Erythroblast (primary cell): ENCODE data around the gene MROH2A.
"Not testable (repeated sequence)": the region's sequence is repeated elsewhere in the genome, so short reads cannot be mapped to it uniquely, and the experiment has no call there.

Experiments used
- DNase-seq, 2 experiments: peaks; one replicate each; lab custom pipeline; 2025; lab: John Stamatoyannopoulos, UW
- GATA1 ChIP-seq: IDR thresholded peaks from 2 replicates; pipeline ENCODE4 v1.6.1; 2011; ENCODE audit warnings: low read depth, mild to moderate bottlenecking, control low read depth, low read length, moderate library complexity
- POLR2A ChIP-seq: IDR thresholded peaks from 2 replicates; pipeline ENCODE4 v1.6.1; 2011; ENCODE audit warnings: mild to moderate bottlenecking, low read length

Gene MROH2A

DNA sequence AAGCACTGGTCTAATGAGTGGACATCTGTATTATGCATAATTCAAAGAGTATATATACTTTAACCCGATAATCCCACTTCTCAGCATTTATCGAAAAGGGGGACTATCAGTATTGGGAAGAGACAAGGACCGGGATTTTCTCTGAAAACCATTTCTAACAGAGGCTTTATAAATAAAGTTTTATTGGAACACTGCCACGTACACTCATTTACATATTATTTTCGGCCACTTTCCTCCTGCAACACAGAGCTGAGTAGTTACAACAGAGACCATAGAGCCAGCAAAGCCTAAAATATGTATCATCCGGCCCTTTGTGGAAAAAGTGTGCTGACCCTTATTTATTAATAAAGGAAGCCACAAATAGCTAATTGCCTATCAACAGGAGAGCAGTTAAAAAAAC, 73.0 kb downstream of the MROH2A start:
- TF ChIP-seq GATA1 (no peak), POLR2A (no peak)
- DNase-seq, result peak; percentile 34 to 38

GRCh38 chr2:233852056-233852455, 73.9 kb downstream of the MROH2A start:
- TF ChIP-seq GATA1, result no peak
- TF ChIP-seq POLR2A, result no peak
- DNase-seq, result peak; percentile 65 to 69

DNA sequence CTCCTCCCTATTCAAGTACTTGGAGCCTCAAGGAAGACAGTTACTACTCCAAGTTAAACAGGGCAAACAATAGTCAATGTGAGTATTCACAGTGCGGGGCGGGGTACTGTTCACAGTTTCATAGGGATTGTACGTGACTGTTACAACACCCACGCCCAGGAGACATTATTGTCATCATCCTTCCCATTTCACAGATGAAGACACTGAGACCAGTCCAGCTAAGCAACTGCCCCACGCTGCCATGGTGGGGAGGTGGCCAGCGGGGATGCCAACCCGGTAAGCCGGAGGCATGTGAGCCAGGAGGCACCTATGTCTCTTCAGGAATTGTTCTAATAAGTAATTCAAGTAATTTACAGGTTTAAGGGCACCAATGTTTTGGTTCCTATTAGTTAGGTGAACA, 75.2 kb downstream of the MROH2A start:
- DNase-seq, result peak; percentile 50 to 68
- TF ChIP-seq GATA1 (no peak), POLR2A (no peak)

DNA sequence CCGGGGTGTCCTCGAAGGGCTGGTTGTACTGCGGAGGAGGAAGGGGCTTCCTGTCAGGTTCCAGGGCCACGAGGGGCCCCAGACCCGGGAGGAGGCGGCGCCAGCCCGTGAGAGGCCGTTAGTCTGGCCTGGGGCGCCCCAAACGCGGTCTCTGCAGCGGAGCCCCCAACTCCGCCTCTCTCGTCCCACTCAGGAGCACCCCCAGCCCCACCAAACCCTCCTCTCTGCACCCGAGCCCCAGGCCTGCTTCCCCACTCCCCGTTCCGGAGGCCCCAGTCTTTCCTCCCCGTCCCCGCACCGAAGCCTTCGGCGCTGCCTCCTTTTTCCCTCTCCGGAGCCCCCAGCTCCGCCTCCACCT, 75.7 kb downstream of the MROH2A start:
- peak; percentile 44 to 68 for DNase-seq
- TF ChIP-seq GATA1 (no peak), POLR2A (no peak)

DNA sequence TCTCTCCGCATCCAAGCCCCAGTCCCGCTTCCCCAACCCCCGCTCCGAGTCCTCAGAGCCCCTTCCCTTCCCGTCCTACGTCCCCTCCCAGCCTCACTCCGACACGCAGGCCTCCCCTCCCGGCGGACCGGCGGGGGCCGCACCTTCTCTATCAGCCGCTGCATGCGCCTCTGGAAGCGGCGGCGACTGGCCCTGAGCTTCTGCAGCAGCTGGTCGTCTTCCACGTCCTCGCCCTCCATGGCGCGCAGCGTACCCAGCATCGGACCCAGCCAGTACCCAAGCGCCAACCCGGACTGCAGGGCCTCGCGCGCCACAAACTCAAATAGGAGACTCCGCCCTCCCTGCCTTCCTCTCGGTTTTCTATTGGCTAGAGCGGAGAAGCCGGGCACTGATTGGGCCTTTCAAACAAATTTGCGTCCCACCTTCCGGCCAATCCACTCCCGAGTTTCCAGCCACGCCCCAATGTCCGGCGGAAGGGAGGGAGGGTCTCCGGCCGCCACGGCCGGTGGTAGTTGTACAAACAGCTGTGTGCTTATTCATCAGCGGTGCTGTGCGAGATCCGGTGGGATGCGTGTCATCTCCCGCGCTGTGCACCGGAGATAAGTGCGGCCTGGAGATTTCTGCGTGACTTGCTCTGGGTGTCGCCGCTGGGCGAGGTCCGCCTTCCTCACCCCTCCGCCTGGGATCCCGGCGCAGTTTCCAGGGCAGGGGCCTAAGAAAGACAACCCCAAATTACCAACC, 76.3 kb downstream of the MROH2A start, which contains the start of gene HJURP:
HJURP (minus strand) TSS at position 295 of the 741 bp plus-strand sequence; CDS start at position 260, 35 bp downstream.
- DNase-seq, result peak; percentile 98
- TF ChIP-seq POLR2A, result peak; percentile 94
- no peak for TF ChIP-seq GATA1

DNA sequence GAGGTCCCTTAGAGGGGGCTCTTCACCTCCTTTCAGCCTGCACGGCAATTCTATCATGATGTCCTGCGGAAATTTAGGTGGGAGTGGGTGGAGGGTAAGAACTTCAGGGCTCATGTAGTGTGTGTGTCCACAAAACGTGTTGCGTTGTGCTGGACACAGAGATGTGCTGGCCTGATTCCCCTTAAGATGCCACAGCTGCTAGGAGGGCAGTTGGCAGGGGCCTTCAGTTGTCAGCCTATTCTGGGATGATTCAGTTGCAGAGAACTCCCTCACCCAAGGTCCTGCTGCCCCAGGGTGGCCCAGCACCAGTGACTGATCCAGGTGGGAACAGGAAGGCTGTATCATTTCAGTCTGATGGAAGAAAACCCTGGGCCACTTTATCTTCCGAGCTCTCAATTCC, 77.2 kb downstream of the MROH2A start:
- TF ChIP-seq POLR2A (no peak), GATA1 (no peak)
- peak; percentile 52 to 71 for DNase-seq

DNA sequence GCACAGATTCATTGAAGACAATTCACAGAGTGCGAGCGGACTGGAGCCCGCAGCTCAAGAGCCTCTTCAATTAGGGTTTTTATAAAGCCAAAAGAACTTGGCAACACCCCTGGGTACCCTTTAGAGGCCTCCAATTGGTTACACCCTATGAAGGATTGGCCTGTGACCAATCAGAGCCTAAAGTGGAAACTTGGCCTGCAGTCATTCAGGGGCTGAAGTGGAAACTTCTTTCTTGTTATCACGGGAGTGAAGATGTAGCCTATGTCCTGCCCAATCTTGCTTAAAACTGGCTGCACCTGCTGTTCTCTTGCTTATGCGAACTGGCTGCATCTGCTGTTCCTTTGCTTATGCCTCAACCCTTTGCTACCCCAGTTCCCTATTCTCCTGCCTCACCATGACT, 78.1 kb downstream of the MROH2A start:
- no peak for TF ChIP-seq GATA1
- peak; percentile 68 for TF ChIP-seq POLR2A
- DNase-seq, result peak; percentile 87 to 92

DNA sequence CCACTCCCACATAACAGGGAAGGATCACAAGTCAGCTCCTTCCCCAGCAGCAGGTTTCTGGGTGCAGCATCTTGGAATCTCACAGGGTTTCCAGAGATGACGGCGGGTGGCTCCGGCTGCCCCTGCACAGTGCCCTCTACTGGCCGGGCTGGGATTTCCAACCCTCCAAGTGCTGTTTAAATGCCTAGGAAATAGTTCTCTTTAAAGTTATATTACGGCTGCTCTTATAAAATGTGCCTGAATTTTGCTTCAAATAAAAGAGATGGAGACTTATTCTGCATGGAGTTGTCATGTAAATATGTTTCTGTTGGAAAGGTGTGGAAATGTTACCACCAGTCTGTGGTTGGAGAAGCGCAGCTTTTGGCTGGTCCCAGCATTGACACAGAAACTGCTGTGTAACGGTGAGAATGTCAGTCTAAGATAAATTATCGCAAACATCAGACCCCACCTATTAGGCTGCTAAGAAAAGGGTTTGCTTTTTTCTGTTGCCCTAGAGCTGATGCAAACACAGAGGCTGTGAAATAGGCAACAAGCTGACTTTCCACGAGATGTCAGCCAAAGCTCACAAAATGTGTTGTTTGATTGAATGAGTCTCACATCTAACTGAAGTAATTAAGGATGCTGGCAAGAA, 79.5 kb downstream of the MROH2A start:
- TF ChIP-seq GATA1 (no peak), POLR2A (peak; percentile 25)
- DNase-seq, result peak; percentile 94 to 97

DNA sequence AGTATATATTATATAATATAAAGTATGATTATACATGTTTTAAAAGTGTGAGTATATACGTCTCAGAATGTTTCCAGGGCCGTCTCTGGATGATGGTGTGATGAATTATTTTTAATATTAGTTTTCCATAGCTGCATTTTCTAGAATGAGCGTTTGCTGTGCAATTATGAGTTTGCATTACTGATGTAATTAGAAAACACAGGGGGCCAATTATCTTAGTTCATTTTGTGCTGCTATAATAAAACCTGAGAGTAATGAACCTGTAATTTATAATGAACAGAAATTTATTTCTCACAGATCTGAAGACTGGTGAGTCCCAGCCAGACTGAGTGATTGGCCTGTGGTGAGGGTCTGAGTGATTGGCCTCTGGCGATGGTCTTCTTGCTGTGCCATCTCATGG, 80.2 kb downstream of the MROH2A start:
- DNase-seq, result peak in 1 of 2 experiments; percentile 67
- TF ChIP-seq POLR2A, result no peak
- TF ChIP-seq GATA1, result no peak

- TF ChIP-seq GATA1 (no peak), POLR2A (no peak)
- no peak for DNase-seq
Observed at GRCh38 chr2:233862261-233862768, 84.2 kb downstream of the MROH2A start.

- no peak for TF ChIP-seq POLR2A
- TF ChIP-seq GATA1, result no peak
- peak in 1 of 2 experiments; percentile 13 for DNase-seq
Observed at GRCh38 chr2:233865838-233866237, 87.7 kb downstream of the MROH2A start.

DNA sequence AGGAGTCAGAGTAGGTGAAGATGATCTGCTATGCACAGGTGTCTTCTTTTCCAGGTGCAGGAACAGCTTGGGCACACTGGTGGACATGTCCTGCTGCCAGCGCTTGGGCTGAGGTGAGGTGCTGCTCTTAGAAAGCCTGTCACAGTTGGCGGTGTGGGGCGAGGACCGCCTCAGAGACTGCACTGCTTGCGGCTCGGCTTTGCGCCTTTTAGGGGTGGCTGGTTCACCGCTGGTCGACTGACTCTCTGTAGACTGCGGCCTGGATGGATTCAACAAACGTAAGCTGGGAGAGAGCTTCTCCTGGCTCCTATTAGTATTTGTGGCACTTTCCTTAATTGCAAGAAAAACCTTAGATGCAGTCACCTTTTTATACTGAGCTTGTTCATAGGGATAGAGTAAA, 88.3 kb downstream of the MROH2A start:
- no peak for TF ChIP-seq POLR2A
- no peak for TF ChIP-seq GATA1
- no peak for DNase-seq

DNA sequence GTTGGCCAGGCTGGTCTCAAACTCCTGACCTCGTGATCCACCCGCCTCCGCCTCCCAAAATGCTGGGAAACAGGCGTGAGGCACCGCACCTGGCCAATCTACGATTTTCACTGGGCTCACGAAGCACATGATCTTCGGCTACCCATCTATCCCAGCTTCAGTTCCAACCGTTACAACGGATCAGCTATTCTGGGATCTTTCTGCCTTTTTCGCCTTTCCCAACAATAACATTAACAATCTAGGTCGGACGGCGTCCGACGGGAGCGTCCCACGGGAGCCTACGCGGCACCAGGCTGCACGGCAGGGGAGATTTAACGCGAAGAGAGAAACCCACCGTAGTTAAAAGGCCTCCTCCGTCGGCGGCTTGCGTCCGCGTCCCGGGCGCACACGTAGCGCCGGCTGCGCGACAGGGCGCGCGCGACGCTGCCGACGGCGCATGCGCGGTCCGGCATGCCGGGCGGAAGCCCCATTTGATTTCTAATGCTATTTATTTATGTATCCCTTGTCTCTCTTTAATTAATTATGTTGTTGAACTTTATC, 89.9 kb downstream of the MROH2A start, which contains the start of gene MSL3B:
MSL3B (minus strand) TSS at position 394 of the 540 bp plus-strand sequence.
- TF ChIP-seq POLR2A, result peak; percentile 46
- TF ChIP-seq GATA1, result no peak
- DNase-seq, result peak; percentile 79 to 84

DNA sequence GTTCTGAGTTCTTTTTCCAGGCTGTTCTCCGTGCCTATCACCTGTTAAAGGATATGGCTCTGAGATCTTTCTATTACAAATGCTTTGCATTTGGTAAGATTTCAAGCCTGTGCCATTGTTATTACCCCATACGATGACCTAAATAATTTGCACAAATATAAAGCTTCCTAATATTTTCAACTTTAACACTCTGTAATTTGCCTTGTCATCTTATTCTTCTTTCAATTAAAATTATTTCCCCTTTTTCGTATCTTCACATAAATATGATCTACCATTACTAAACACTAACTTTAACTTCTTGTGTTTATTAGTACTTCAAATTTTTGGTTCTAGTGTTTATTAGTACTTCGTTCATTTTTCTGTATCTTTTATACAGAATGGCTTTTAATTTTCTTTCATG, 93.3 kb downstream of the MROH2A start:
- no peak for DNase-seq
- TF ChIP-seq POLR2A (no peak), GATA1 (no peak)

- not testable (repeated sequence) for DNase-seq
Observed at GRCh38 chr2:233872125-233872524, 94.0 kb downstream of the MROH2A start.
